Gastrocnemius medialis (tissue), 4 donors: ENCODE data around the gene PCNX3. TPM values are rescaled to one million over a fixed set of nuclear protein-coding genes. Genes with fewer than 3 reads are reported as not detected.
A peak's percentile ranks its signal among the peaks of the same experiment; 100 is the strongest.

ENCODE experiments used
- ATAC-seq, 2 donors: fragments of 150-250 bp; one replicate each; pipeline ENCODE4 v1.9.1; 2016
- DNase-seq, 2 donors: peaks; one replicate each; pipeline ENCODE4 v3.0.0-alpha.2; 2019
- H3K27ac ChIP-seq, 4 donors: fragments of 200-600 bp; sonication (generic); 1 replicate in 1 of 4; 2 replicates in 3 of 4; pipeline ENCODE4 v1.5.1; 2016 to 2018; ENCODE audit warnings: mild to moderate bottlenecking in 2 of 4, moderate library complexity in 1 of 4
- H3K27me3 ChIP-seq, 3 donors: fragments of 200-600 bp; sonication (generic) in 2 of 3; 1 replicate in 1 of 3; 2 replicates in 2 of 3; pipeline versions ENCODE4 v1.5.1 to v1.6.0; 2016 to 2019; ENCODE audit warnings: mild to moderate bottlenecking in 1 of 3, moderate library complexity in 1 of 3
- H3K36me3 ChIP-seq, 2 donors: fragments of 200-600 bp; sonication (generic) in 1 of 2; one replicate each; pipeline ENCODE4 v1.5.1; 2017 to 2018
- H3K4me1 ChIP-seq, 2 donors: fragments of 200-600 bp; sonication (generic) in 1 of 2; one replicate each; pipeline ENCODE4 v1.5.1; 2016 to 2017; ENCODE audit warnings: mild to moderate bottlenecking in 2 of 2
- H3K4me3 ChIP-seq, 4 donors: fragments of 200-600 bp; sonication (generic) in 3 of 4; 1 replicate in 1 of 4; 2 replicates in 3 of 4; pipeline ENCODE4 v1.5.1; 2016 to 2019; ENCODE audit warnings: mild to moderate bottlenecking in 2 of 4
- H3K9me3 ChIP-seq, 3 donors: fragments of 200-600 bp; sonication (generic) in 2 of 3; 1 replicate in 1 of 3; 2 replicates in 2 of 3; pipeline ENCODE4 v1.5.1; 2016 to 2019
- CTCF ChIP-seq, 5 experiments: fragments of 450-650 bp in 3 of 5; fragments of 200-600 bp in 2 of 5; sonication (generic) in 2 of 5; IDR thresholded peaks in 4 of 5; conservative IDR thresholded peaks in 1 of 5; 1 replicate in 4 of 5; 2 replicates in 1 of 5; pipeline ENCODE4 v1.5.1; 2016 to 2019; ENCODE audit warnings: antibody characterized with exemption in 5 of 5, mild to moderate bottlenecking in 3 of 5, moderate library complexity in 3 of 5
- POLR2A ChIP-seq, 2 donors: fragments of 450-650 bp; IDR thresholded peaks; one replicate each; pipeline ENCODE4 v1.6.1; 2017; ENCODE audit warnings: antibody characterized with exemption in 2 of 2, mild to moderate bottlenecking in 2 of 2, moderate library complexity in 2 of 2
- in situ Hi-C, 4 donors: fragments of 200-750 bp; cut with MboI; loops; one replicate each; pipeline versions ENCODE4 v1.15.0 to v1.8.0; 2017; ENCODE audit warnings: low sequenced_read_pairs in 4 of 4
- intact Hi-C: fragments of 100-400 bp; cut with DNase I; formaldehyde crosslinking; loops from one replicate; pipeline ENCODE4 v1.15.1; 2023; ENCODE audit warnings: low total_unique reads
- total RNA-seq, 4 donors: library from RNA; depleted of rRNA; stranded (reverse); fragments of >200 nt; gene quantifications; one replicate each; pipeline versions ENCODE4 v1.1.0 to v1.2.3, GENCODE V29; 2016

Gene PCNX3
- total RNA-seq, 4 donors from 2014 or later = 7.6 to 15.6 (median 13.1) TPM

GRCh38 chr11:65584106-65584505, 31.5 kb upstream of the PCNX3 start:
- Histone ChIP-seq H3K4me3 (no peak overlapping the region), H3K4me1 (peaks cover 51 to 54% of the 10 kb centered on the region in 2 donors), H3K27ac (peak overlapping the region; percentile 100), H3K9me3 (no peaks in the 10 kb centered on the region), H3K36me3 (peaks cover 0 to 60% of the 10 kb centered on the region in 2 donors), H3K27me3 (no peaks in the 10 kb centered on the region)
- TF ChIP-seq POLR2A (IDR thresholded peaks at IDR 0.05) = no peak
- no peak for TF ChIP-seq CTCF (IDR thresholded peaks at IDR 0.05 in 4 of 5, conservative IDR thresholded peaks at IDR 0.05 in 1 of 5)
- no peak for DNase-seq
- in situ Hi-C loops = no loop called here
- intact Hi-C loops = no loop called here
- no peak for ATAC-seq

GRCh38 chr11:65584723-65585171, 30.8 kb upstream of the PCNX3 start:
- Histone ChIP-seq H3K4me3 (no peak overlapping the region), H3K36me3 (peaks cover 0 to 58% of the 10 kb centered on the region in 2 donors), H3K27ac (peak overlapping the region; percentile 100), H3K27me3 (no peaks in the 10 kb centered on the region), H3K4me1 (peaks cover 56% of the 10 kb centered on the region in 2 donors), H3K9me3 (no peaks in the 10 kb centered on the region)
- intact Hi-C loops = no loop called here
- DNase-seq (no peak), ATAC-seq (no peak)
- in situ Hi-C loops = no loop called here
- TF ChIP-seq CTCF (IDR thresholded peaks at IDR 0.05 in 4 of 5, conservative IDR thresholded peaks at IDR 0.05 in 1 of 5) = no peak
- TF ChIP-seq POLR2A (IDR thresholded peaks at IDR 0.05) = no peak

- H3K27ac ChIP-seq = peak overlapping the region; percentile 91 to 99 (median 98)
- peaks cover 0 to 57% of the 10 kb centered on the region in 2 donors for H3K36me3 ChIP-seq
- no peaks in the 10 kb centered on the region for H3K9me3 ChIP-seq
- DNase-seq = no peak
- TF ChIP-seq CTCF (IDR thresholded peaks at IDR 0.05 in 4 of 5, conservative IDR thresholded peaks at IDR 0.05 in 1 of 5) (no peak), POLR2A (IDR thresholded peaks at IDR 0.05) (no peak)
- intact Hi-C loops = no loop called here
- no peak overlapping the region for H3K4me3 ChIP-seq
- peaks cover 63 to 64% of the 10 kb centered on the region in 2 donors for H3K4me1 ChIP-seq
- ATAC-seq = no peak
- H3K27me3 ChIP-seq = no peaks in the 10 kb centered on the region
- in situ Hi-C loops = no loop called here
Observed at GRCh38 chr11:65585396-65586246, 30.0 kb upstream of the PCNX3 start.

GRCh38 chr11:65586247-65586630, 29.3 kb upstream of the PCNX3 start:
- H3K4me3 ChIP-seq = no peak overlapping the region
- peaks cover 0 to 57% of the 10 kb centered on the region in 2 donors for H3K36me3 ChIP-seq
- no peak for TF ChIP-seq POLR2A (IDR thresholded peaks at IDR 0.05)
- in situ Hi-C loops (no loop called here), intact Hi-C loops (no loop called here)
- H3K9me3 ChIP-seq = no peaks in the 10 kb centered on the region
- DNase-seq = no peak
- peaks cover 61 to 62% of the 10 kb centered on the region in 2 donors for H3K4me1 ChIP-seq
- H3K27me3 ChIP-seq = no peaks in the 10 kb centered on the region
- no peak for ATAC-seq
- H3K27ac ChIP-seq = peak overlapping the region; percentile 91 to 99 (median 98)

GRCh38 chr11:65586676-65587075, 28.9 kb upstream of the PCNX3 start:
- Histone ChIP-seq H3K36me3 (peaks cover 0 to 57% of the 10 kb centered on the region in 2 donors), H3K27me3 (no peaks in the 10 kb centered on the region), H3K9me3 (no peaks in the 10 kb centered on the region), H3K4me1 (peaks cover 61 to 62% of the 10 kb centered on the region in 2 donors), H3K4me3 (peak overlapping the region in 3 of 4 donors; percentile 26 to 34 (median 28)), H3K27ac (peak overlapping the region; percentile 91 to 99 (median 98))
- in situ Hi-C loops (no loop called here), intact Hi-C loops (loop anchor here (1.0 kb wide), 1 partner anchor 9 kb away; no protein-coding TSS in a partner anchor)
- TF ChIP-seq POLR2A (IDR thresholded peaks at IDR 0.05) (peak in 1 of 2 donors; percentile 11), CTCF (IDR thresholded peaks at IDR 0.05 in 4 of 5, conservative IDR thresholded peaks at IDR 0.05 in 1 of 5) (peak in 1 of 5 experiments; percentile 8)
- ATAC-seq (peak; percentile 30 to 48), DNase-seq (peak in 1 of 2 donors; percentile 86)
